SK-N-SH (cell line): ENCODE results near the gene RGS6.

Experiments used
- CHD2 ChIP-seq: fragments of 150-350 bp; IDR thresholded peaks from 2 replicates; pipeline ENCODE4 v1.6.1; 2018; ENCODE audit warnings: low read length; ENCODE audit not compliant: partially characterized antibody
- EP300 ChIP-seq, 2 experiments: IDR thresholded peaks; 2 replicates each; pipeline versions ENCODE4 v1.4.0 to v1.6.1; 2012; ENCODE audit warnings: borderline replicate concordance in 1 of 2, low read depth in 1 of 2, low read length in 1 of 2
- JUND ChIP-seq: IDR thresholded peaks from 2 replicates; pipeline ENCODE4 v1.4.0; 2012
- NRF1 ChIP-seq: IDR thresholded peaks from 2 replicates; pipeline ENCODE4 v1.6.1; 2012; ENCODE audit warnings: low read depth, mild to moderate bottlenecking, low read length
- POLR2AphosphoS5 ChIP-seq: IDR thresholded peaks from 2 replicates; pipeline ENCODE4 v1.6.1; 2012; ENCODE audit warnings: low read depth, low read length
- SIN3A ChIP-seq: IDR thresholded peaks from 2 replicates; pipeline ENCODE4 v1.6.1; 2012; ENCODE audit warnings: low read depth, mild to moderate bottlenecking, low read length, moderate library complexity, borderline replicate concordance
- TF ChIP-seq, protein P1 (sequence below): fragments of 200-600 bp; sonication (generic); IDR thresholded peaks from 2 replicates; pipeline ENCODE4 v1.6.1; 2017; ENCODE audit warnings: antibody characterized with exemption, mild to moderate bottlenecking, moderate library complexity
- TF ChIP-seq, protein P2 (sequence below): IDR thresholded peaks from 2 replicates; pipeline ENCODE4 v1.6.1; 2012; ENCODE audit warnings: mild to moderate bottlenecking, low read depth, low read length, moderate library complexity

DNA sequence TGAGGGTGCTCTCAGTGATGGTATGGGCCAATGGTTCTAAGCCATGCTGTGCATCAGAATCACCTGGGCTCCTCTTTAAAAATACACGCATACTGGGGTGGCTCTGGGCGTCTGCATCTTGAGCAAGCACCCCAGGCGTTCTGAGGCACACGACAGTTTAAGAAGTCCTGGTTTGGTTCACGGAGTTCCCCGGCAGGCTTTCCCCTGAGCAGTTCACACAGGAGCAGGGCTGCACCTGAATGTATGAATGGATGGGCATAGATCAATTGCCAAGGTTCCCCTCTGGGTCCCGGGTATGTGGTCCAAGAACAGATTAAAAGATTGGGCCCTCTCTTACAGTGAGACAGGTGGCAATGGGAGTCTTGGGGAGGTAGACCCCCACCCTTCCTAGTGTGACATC lies 566.4 kb downstream of the RGS6 start:
- TF ChIP-seq, protein P1, sequence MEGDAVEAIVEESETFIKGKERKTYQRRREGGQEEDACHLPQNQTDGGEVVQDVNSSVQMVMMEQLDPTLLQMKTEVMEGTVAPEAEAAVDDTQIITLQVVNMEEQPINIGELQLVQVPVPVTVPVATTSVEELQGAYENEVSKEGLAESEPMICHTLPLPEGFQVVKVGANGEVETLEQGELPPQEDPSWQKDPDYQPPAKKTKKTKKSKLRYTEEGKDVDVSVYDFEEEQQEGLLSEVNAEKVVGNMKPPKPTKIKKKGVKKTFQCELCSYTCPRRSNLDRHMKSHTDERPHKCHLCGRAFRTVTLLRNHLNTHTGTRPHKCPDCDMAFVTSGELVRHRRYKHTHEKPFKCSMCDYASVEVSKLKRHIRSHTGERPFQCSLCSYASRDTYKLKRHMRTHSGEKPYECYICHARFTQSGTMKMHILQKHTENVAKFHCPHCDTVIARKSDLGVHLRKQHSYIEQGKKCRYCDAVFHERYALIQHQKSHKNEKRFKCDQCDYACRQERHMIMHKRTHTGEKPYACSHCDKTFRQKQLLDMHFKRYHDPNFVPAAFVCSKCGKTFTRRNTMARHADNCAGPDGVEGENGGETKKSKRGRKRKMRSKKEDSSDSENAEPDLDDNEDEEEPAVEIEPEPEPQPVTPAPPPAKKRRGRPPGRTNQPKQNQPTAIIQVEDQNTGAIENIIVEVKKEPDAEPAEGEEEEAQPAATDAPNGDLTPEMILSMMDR = no peak
- no peak for TF ChIP-seq POLR2AphosphoS5
- TF ChIP-seq JUND = no peak
- no peak for TF ChIP-seq EP300 (IDR thresholded peaks at IDR 0.05; ENCODE audit: borderline replicate concordance in 1 of 2, low read depth in 1 of 2, low read length in 1 of 2)
- TF ChIP-seq CHD2 = no peak
- TF ChIP-seq NRF1 = no peak
- TF ChIP-seq, protein P2, sequence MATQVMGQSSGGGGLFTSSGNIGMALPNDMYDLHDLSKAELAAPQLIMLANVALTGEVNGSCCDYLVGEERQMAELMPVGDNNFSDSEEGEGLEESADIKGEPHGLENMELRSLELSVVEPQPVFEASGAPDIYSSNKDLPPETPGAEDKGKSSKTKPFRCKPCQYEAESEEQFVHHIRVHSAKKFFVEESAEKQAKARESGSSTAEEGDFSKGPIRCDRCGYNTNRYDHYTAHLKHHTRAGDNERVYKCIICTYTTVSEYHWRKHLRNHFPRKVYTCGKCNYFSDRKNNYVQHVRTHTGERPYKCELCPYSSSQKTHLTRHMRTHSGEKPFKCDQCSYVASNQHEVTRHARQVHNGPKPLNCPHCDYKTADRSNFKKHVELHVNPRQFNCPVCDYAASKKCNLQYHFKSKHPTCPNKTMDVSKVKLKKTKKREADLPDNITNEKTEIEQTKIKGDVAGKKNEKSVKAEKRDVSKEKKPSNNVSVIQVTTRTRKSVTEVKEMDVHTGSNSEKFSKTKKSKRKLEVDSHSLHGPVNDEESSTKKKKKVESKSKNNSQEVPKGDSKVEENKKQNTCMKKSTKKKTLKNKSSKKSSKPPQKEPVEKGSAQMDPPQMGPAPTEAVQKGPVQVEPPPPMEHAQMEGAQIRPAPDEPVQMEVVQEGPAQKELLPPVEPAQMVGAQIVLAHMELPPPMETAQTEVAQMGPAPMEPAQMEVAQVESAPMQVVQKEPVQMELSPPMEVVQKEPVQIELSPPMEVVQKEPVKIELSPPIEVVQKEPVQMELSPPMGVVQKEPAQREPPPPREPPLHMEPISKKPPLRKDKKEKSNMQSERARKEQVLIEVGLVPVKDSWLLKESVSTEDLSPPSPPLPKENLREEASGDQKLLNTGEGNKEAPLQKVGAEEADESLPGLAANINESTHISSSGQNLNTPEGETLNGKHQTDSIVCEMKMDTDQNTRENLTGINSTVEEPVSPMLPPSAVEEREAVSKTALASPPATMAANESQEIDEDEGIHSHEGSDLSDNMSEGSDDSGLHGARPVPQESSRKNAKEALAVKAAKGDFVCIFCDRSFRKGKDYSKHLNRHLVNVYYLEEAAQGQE = no peak
- TF ChIP-seq SIN3A = no peak
